ENCODE data around the gene TMPRSS2. TPM values are rescaled to one million over a fixed set of nuclear protein-coding genes. Genes with fewer than 3 reads are reported as not detected.
A peak's percentile ranks its signal among the peaks of the same experiment; 100 is the strongest.

Gene TMPRSS2
- total RNA-seq, 4 donors from 2014 or later = 39.6 to 419 (median 352) TPM

DNA sequence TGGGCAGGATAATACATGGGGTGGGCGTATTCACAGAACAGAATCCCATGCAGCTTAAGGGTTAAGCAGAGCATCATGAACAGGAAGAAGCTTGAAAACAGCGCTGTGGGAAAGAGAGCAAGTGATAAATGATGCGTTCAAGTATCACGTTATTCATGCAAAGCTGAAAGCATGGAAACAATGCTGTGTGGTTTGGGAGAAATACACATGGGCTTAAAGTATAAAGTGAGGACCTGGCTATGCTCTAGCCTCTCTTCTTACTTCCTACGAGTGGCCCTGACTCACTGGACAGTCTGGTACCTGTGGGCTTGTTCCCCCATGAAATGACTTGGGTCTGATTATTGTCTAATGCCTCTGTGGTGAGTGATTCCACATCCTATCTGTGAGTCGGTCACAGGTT, 25.7 kb downstream of the TMPRSS2 start:
- peaks cover 0 to 67% (median 4%) of the 10 kb centered on the region in 3 donors for H3K36me3 ChIP-seq
- H3K4me3 ChIP-seq = no peak overlapping the region
- H3K4me1 ChIP-seq = peaks cover 0 to 43% (median 4%) of the 10 kb centered on the region in 4 donors
- no peaks in the 10 kb centered on the region for H3K27me3 ChIP-seq
- DNase-seq = no peak
- no peaks in the 10 kb centered on the region for H3K9me3 ChIP-seq
- no peak overlapping the region for H3K27ac ChIP-seq
- TF ChIP-seq, protein P1, sequence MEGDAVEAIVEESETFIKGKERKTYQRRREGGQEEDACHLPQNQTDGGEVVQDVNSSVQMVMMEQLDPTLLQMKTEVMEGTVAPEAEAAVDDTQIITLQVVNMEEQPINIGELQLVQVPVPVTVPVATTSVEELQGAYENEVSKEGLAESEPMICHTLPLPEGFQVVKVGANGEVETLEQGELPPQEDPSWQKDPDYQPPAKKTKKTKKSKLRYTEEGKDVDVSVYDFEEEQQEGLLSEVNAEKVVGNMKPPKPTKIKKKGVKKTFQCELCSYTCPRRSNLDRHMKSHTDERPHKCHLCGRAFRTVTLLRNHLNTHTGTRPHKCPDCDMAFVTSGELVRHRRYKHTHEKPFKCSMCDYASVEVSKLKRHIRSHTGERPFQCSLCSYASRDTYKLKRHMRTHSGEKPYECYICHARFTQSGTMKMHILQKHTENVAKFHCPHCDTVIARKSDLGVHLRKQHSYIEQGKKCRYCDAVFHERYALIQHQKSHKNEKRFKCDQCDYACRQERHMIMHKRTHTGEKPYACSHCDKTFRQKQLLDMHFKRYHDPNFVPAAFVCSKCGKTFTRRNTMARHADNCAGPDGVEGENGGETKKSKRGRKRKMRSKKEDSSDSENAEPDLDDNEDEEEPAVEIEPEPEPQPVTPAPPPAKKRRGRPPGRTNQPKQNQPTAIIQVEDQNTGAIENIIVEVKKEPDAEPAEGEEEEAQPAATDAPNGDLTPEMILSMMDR (IDR thresholded peaks at IDR 0.05) = no peak
- TF ChIP-seq POLR2A (IDR thresholded peaks at IDR 0.05) = no peak

DNA sequence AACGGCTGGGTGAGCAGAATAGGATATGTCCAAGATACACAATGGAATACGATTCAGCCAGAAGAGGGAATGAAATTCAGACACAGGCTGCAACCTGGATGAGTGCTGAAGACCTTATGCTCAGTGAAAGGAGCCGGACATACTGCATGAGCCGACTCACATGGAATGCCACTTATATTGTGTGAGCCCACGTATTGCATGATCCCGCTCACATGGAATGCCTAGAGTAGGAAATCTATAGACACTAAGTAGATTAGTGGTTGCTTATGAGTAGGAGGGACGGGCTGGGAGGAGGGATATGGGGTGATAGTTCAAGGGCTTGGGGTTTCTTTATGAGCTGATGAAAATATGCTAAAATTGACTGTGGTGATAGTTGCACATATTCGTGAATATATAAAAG, 26.8 kb downstream of the TMPRSS2 start:
- H3K27ac ChIP-seq = no peak overlapping the region
- no peaks in the 10 kb centered on the region for H3K27me3 ChIP-seq
- peaks cover 0 to 43% (median 4%) of the 10 kb centered on the region in 4 donors for H3K4me1 ChIP-seq
- H3K4me3 ChIP-seq = no peak overlapping the region
- DNase-seq = peak in 1 of 3 donors; percentile 7
- H3K36me3 ChIP-seq = peaks cover 0 to 67% (median 4%) of the 10 kb centered on the region in 3 donors
- TF ChIP-seq, protein P1 (IDR thresholded peaks at IDR 0.05) = no peak
- TF ChIP-seq POLR2A (IDR thresholded peaks at IDR 0.05) = no peak
- no peaks in the 10 kb centered on the region for H3K9me3 ChIP-seq

GRCh38 chr21:41480086-41480690, 27.8 kb downstream of the TMPRSS2 start:
- peaks cover 0 to 62% (median 4%) of the 10 kb centered on the region in 3 donors for H3K36me3 ChIP-seq
- DNase-seq = peak in 2 of 3 donors; percentile 72 to 83
- H3K4me1 ChIP-seq = peaks cover 0 to 43% (median 4%) of the 10 kb centered on the region in 4 donors

DNA sequence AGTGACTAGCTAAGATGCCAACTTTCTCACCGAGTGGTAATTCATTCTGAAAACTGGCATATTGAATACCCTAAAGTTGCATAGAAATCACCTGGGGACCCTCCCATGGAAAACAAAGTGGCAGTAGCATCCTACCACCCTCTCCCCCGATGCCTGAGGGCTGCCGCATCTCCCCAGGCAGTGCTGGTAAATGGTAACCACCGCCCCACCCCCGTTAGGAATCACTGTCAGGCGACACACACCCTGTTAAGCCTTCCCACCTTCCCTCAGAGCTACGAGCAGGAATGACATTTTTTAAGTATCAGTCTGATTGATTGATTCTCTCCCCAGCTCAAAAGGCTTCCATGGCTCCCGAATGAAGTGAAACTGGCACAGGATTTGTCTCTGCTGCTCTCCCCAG, 28.3 kb downstream of the TMPRSS2 start:
- H3K4me1 ChIP-seq = peaks cover 0 to 43% (median 4%) of the 10 kb centered on the region in 4 donors
- H3K9me3 ChIP-seq = no peaks in the 10 kb centered on the region
- no peak for DNase-seq
- TF ChIP-seq, protein P1 (IDR thresholded peaks at IDR 0.05) = no peak
- TF ChIP-seq POLR2A (IDR thresholded peaks at IDR 0.05) = no peak
- H3K27me3 ChIP-seq = no peaks in the 10 kb centered on the region
- peak overlapping the region in 2 of 4 donors; percentile 40 to 48 for H3K27ac ChIP-seq
- peaks cover 0 to 59% (median 4%) of the 10 kb centered on the region in 3 donors for H3K36me3 ChIP-seq
- H3K4me3 ChIP-seq = no peak overlapping the region

More at GRCh38 chr21:41480086-41480690, 27.8 kb downstream of the TMPRSS2 start:
- peak overlapping the region in 2 of 4 donors; percentile 40 to 48 for H3K27ac ChIP-seq
- H3K27me3 ChIP-seq = no peaks in the 10 kb centered on the region
- TF ChIP-seq, protein P1 (IDR thresholded peaks at IDR 0.05) = peak in 2 of 6 experiments; percentile 16 to 20
- peak in 1 of 2 donors; percentile 7 for TF ChIP-seq POLR2A (IDR thresholded peaks at IDR 0.05)
- no peaks in the 10 kb centered on the region for H3K9me3 ChIP-seq
- no peak overlapping the region for H3K4me3 ChIP-seq

DNA sequence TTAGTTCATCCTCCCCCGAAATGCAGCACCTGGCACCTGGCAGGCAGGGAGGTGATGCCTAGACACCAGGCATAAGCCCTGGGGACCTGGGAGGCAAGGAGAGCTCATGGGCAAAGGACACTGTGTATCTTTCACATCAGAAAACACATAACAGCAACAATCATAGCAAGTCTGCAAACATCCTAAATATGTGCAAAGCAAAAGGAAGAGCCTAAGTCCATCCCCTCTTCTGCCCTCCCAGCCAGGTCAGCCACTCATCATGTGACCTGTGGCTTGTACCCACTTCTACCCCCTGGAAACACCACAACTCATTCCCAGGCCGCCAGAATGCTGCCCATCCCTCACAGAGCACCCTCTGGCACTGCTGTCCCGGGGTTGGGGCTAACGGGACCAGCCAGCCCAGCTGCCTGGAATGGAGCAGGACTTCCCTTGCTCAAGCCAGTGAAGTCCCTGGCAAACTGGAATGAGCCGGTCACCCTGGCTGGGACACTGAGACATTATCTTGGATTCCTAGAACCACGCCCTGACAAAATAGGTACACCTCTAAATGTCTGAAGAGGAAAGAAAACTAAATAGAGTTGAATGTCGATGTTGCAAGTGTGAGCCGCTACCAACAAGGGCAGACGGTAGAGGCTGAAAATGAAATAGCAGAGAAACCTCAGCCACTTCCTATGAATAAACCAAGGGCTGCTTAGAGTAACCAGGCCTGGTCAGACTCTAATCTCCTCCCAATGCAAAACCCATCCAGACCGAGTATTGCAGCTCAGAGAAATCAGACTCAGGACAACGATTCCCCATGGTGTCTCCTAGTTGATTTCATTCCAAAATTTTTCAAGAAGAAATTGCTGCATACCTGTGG, 29.4 kb downstream of the TMPRSS2 start:
- Histone ChIP-seq H3K27ac (peak overlapping the region in 2 of 4 donors; percentile 55 to 81), H3K27me3 (no peaks in the 10 kb centered on the region), H3K4me3 (no peak overlapping the region), H3K4me1 (peaks cover 0 to 43% (median 4%) of the 10 kb centered on the region in 4 donors), H3K9me3 (no peaks in the 10 kb centered on the region), H3K36me3 (peaks cover 0 to 50% (median 4%) of the 10 kb centered on the region in 3 donors)
- DNase-seq = peak in 1 of 3 donors; percentile 50
- no peak for TF ChIP-seq POLR2A (IDR thresholded peaks at IDR 0.05)
- TF ChIP-seq, protein P1 (IDR thresholded peaks at IDR 0.05) = no peak

Data from Peyer's patch (tissue), 4 donors.